Mucosa of stomach (tissue), 1 donor: ENCODE data around the gene PRR16.

Experiments used
- H3K27me3 ChIP-seq: one replicate; pipeline ENCODE4 v1.7.0; 2013; ENCODE audit warnings: mild to moderate bottlenecking, low read length; ENCODE audit not compliant: control insufficient read depth, insufficient read depth
- H3K36me3 ChIP-seq: one replicate; pipeline ENCODE4 v1.7.0; 2013; ENCODE audit warnings: low read length; ENCODE audit not compliant: control insufficient read depth, insufficient read depth
- H3K4me1 ChIP-seq: one replicate; pipeline ENCODE4 v1.7.0; 2013; ENCODE audit warnings: mild to moderate bottlenecking, low read length; ENCODE audit not compliant: control insufficient read depth, insufficient read depth
- H3K4me3 ChIP-seq: one replicate; pipeline ENCODE4 v1.7.0; 2013; ENCODE audit warnings: low read length
- H3K9ac ChIP-seq: one replicate; pipeline ENCODE4 v1.7.0; 2013; ENCODE audit warnings: mild to moderate bottlenecking, low read length, moderate library complexity
- H3K9me3 ChIP-seq: one replicate; pipeline ENCODE4 v1.7.0; 2013; ENCODE audit warnings: mild to moderate bottlenecking, low read length, moderate library complexity; ENCODE audit not compliant: control insufficient read depth
- donor health status: Pancreatic carcinoma.

Gene PRR16

GRCh38 chr5:120550358-120550757 is 86.3 kb downstream of the PRR16 start:
- Histone ChIP-seq H3K36me3 (no peaks in the 10 kb centered on the region), H3K27me3 (no peaks in the 10 kb centered on the region), H3K4me3 (no peak overlapping the region)

GRCh38 chr5:120552638-120553037 is 88.5 kb downstream of the PRR16 start:
- no peaks in the 10 kb centered on the region for H3K4me1 ChIP-seq
- no peaks in the 10 kb centered on the region for H3K36me3 ChIP-seq
- no peaks in the 10 kb centered on the region for H3K27me3 ChIP-seq
- no peak overlapping the region for H3K4me3 ChIP-seq
- H3K9me3 ChIP-seq: no peaks in the 10 kb centered on the region
- H3K9ac ChIP-seq: no peak overlapping the region

More at GRCh38 chr5:120550358-120550757, 86.3 kb downstream of the PRR16 start:
- Histone ChIP-seq H3K9me3 (no peaks in the 10 kb centered on the region), H3K9ac (no peak overlapping the region), H3K4me1 (no peaks in the 10 kb centered on the region)

- no peak overlapping the region for H3K9ac ChIP-seq
- H3K9me3 ChIP-seq: no peaks in the 10 kb centered on the region
- no peak overlapping the region for H3K4me3 ChIP-seq
Observed at GRCh38 chr5:120555345-120555744, 91.2 kb downstream of the PRR16 start.

DNA sequence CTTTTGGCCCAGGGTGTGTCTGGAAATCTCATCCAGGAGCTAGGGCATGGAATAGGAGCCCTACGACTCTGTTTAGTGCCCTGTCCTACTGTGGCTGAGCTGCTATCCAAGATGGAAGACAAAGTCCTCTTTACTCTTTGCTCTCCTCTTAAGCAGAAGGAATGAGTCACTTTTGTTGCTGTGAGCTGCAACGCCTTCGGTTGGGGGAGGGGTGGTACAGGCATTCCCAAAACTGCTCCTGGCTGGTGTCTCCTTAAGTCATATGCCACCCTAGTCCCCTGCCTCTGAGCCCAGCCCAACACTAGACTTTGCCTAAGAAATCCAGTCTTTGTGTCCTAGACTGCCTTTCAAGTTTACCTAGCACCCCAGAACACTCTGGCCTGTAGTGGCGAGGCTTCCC is 99.9 kb downstream of the PRR16 start:
- Histone ChIP-seq H3K9me3 (no peaks in the 10 kb centered on the region), H3K4me1 (no peaks in the 10 kb centered on the region), H3K27me3 (no peaks in the 10 kb centered on the region), H3K9ac (no peak overlapping the region), H3K36me3 (no peaks in the 10 kb centered on the region), H3K4me3 (no peak overlapping the region)

More at GRCh38 chr5:120555345-120555744, 91.2 kb downstream of the PRR16 start:
- Histone ChIP-seq H3K36me3 (no peaks in the 10 kb centered on the region), H3K27me3 (no peaks in the 10 kb centered on the region), H3K4me1 (no peaks in the 10 kb centered on the region)

GRCh38 chr5:120567066-120567465 is 103.0 kb downstream of the PRR16 start:
- Histone ChIP-seq H3K4me1 (no peaks in the 10 kb centered on the region), H3K27me3 (no peaks in the 10 kb centered on the region), H3K4me3 (no peak overlapping the region)

DNA sequence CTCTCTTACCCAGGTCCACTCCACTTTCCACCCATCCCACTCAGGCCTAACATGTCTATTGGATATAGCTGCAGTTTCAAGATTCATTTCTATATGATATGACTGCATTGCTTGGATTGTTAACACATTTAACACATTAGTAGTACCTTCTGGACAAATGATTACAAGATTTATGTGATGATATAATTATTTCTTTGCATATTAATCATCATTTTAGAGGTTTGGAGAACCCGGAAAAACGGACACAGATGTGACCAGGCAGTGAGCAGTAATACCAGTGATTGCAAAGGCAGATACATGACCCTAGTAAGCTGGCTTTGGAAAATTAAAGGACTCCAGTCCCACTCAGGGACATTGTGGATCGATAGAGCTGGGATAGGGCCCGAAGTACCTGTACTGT is 103.8 kb downstream of the PRR16 start:
- H3K4me1 ChIP-seq: no peaks in the 10 kb centered on the region

More at GRCh38 chr5:120567066-120567465, 103.0 kb downstream of the PRR16 start:
- no peak overlapping the region for H3K9ac ChIP-seq
- H3K9me3 ChIP-seq: no peaks in the 10 kb centered on the region
- H3K36me3 ChIP-seq: no peaks in the 10 kb centered on the region

DNA sequence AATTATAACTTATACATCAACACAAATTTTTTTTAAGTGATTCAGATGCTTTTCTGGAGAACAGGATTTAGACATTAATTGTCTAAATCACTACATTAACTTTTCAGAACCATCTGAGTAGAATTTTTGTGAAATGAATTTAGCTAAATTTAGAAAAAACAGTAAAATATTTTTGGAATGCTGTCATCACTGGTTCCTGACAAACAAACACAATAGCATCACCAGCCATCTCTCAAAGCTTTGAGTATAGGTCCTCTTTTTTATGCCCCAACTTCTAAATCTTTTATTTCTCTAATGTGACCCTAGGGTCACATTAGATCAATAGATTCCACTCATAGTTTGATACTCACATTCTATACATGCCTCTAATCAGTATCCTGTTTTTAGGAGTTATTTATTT is 104.6 kb downstream of the PRR16 start:
- Histone ChIP-seq H3K4me1 (no peaks in the 10 kb centered on the region), H3K36me3 (no peaks in the 10 kb centered on the region), H3K27me3 (no peaks in the 10 kb centered on the region), H3K9me3 (no peaks in the 10 kb centered on the region), H3K4me3 (no peak overlapping the region), H3K9ac (no peak overlapping the region)

More for the DNA sequence above, 103.8 kb downstream of the PRR16 start:
- Histone ChIP-seq H3K36me3 (no peaks in the 10 kb centered on the region), H3K4me3 (no peak overlapping the region), H3K9me3 (no peaks in the 10 kb centered on the region), H3K27me3 (no peaks in the 10 kb centered on the region), H3K9ac (no peak overlapping the region)

GRCh38 chr5:120576588-120576987 is 112.5 kb downstream of the PRR16 start:
- H3K36me3 ChIP-seq: no peaks in the 10 kb centered on the region
- H3K4me3 ChIP-seq: no peak overlapping the region

DNA sequence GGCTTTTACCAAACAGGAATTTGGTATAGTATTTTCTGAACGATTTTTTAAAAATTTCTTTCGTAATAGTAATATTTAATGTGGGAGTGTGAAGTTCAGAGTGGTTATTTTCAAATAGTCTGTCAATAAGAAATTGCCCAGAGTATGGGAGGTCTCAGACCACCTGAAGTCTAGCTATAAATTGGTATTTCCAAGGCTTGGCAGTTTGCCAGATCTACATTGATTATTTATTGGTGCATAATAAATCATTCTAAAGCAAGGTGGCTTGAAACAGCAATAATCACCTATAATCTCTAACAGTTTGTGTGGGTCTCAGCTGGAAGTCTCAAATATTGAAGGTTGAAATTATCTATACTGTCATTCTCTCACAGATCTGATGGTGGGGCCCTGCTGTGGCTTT is 118.5 kb downstream of the PRR16 start:
- H3K9me3 ChIP-seq: no peaks in the 10 kb centered on the region
- no peak overlapping the region for H3K9ac ChIP-seq
- no peaks in the 10 kb centered on the region for H3K36me3 ChIP-seq
- no peak overlapping the region for H3K4me3 ChIP-seq
- no peaks in the 10 kb centered on the region for H3K4me1 ChIP-seq
- no peaks in the 10 kb centered on the region for H3K27me3 ChIP-seq

More at GRCh38 chr5:120576588-120576987, 112.5 kb downstream of the PRR16 start:
- Histone ChIP-seq H3K9me3 (no peaks in the 10 kb centered on the region), H3K27me3 (no peaks in the 10 kb centered on the region), H3K4me1 (no peaks in the 10 kb centered on the region), H3K9ac (no peak overlapping the region)

GRCh38 chr5:120586646-120587045 is 122.5 kb downstream of the PRR16 start:
- H3K9ac ChIP-seq: no peak overlapping the region
- H3K36me3 ChIP-seq: no peaks in the 10 kb centered on the region
- H3K4me1 ChIP-seq: no peaks in the 10 kb centered on the region
- no peak overlapping the region for H3K4me3 ChIP-seq
- no peaks in the 10 kb centered on the region for H3K9me3 ChIP-seq
- H3K27me3 ChIP-seq: no peaks in the 10 kb centered on the region

- Histone ChIP-seq H3K9me3 (no peaks in the 10 kb centered on the region), H3K27me3 (no peaks in the 10 kb centered on the region), H3K4me3 (no peak overlapping the region), H3K9ac (no peak overlapping the region), H3K36me3 (no peaks in the 10 kb centered on the region), H3K4me1 (no peaks in the 10 kb centered on the region)
Observed at GRCh38 chr5:120591911-120592310, 127.8 kb downstream of the PRR16 start.

- H3K36me3 ChIP-seq: no peaks in the 10 kb centered on the region
- H3K4me3 ChIP-seq: no peak overlapping the region
- no peaks in the 10 kb centered on the region for H3K27me3 ChIP-seq
- no peaks in the 10 kb centered on the region for H3K4me1 ChIP-seq
- no peak overlapping the region for H3K9ac ChIP-seq
- no peaks in the 10 kb centered on the region for H3K9me3 ChIP-seq
Observed at GRCh38 chr5:120599576-120599975, 135.5 kb downstream of the PRR16 start.

DNA sequence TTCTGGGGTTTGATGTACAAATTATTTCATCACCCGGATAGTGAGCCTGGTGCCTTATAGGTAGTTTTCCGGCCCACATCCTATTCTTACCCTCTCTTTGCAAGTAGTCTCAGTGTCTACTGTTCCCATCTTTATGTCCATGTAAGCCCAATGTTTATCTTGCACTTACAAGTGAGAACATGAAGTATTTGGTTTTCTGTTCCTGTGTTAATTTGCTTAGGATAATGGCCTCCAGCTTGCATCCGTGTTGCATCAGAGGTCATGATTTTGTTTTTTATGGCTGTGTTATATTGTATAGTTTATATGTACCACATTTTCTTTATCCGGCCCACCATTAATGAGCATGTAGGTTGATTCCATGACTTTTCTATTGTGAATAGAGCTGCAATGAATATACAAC is 136.5 kb downstream of the PRR16 start:
- Histone ChIP-seq H3K36me3 (no peaks in the 10 kb centered on the region), H3K4me3 (no peak overlapping the region), H3K27me3 (no peaks in the 10 kb centered on the region), H3K9ac (no peak overlapping the region), H3K9me3 (no peaks in the 10 kb centered on the region), H3K4me1 (no peaks in the 10 kb centered on the region)
